WTC11 (cell line): ENCODE measurements around the gene TRMT44. TPM values are rescaled to one million over a fixed set of nuclear protein-coding genes. Genes with fewer than 3 reads are reported as not detected.

ENCODE experiments used
- ATAC-seq: fragments of 200-7000 bp; cut with Tn5 transposase; 2 replicates; pipeline ENCODE4 v1.10.0; 2021; ENCODE audit warnings: mild to moderate bottlenecking, moderate library complexity
- Bru-seq: library from RNA; stranded (reverse); fragments of 400-500 nt; gene quantifications from one replicate; lab custom pipeline; 2021; lab: Mats Ljungman, UMichigan
- CTCF ChIA-PET: fragments of 300-600 bp; sonication (Branson Sonifier 250); formaldehyde crosslinking; loops from one replicate; lab custom pipeline; 2021; ENCODE audit warnings: antibody characterized with exemption; lab: Charles Lee
- POLR2A ChIA-PET: fragments of 350-600 bp; sonication (Branson Sonifier 250); formaldehyde crosslinking; loops from one replicate; lab custom pipeline; 2021; ENCODE audit warnings: antibody characterized with exemption; lab: Charles Lee
- DNase-seq: peaks from one replicate; pipeline ENCODE4 v3.0.0; 2021; ENCODE audit warnings: low spot score
- H3K27ac Mint-ChIP-seq: 2 replicates; pipeline ENCODE4 v1.8.0; 2021; ENCODE audit warnings: mixed read lengths
- H3K27me3 Mint-ChIP-seq: 2 replicates; pipeline ENCODE4 v1.8.0; 2021; ENCODE audit warnings: low read depth, mild to moderate bottlenecking, moderate library complexity, mixed read lengths
- H3K36me3 Mint-ChIP-seq: 2 replicates; pipeline ENCODE4 v1.8.0; 2021; ENCODE audit warnings: mixed read lengths
- H3K4me1 Mint-ChIP-seq: 2 replicates; pipeline ENCODE4 v1.8.0; 2022; ENCODE audit warnings: mixed read lengths
- H3K4me3 Mint-ChIP-seq: 2 replicates; pipeline ENCODE4 v1.8.0; 2021; ENCODE audit warnings: mild to moderate bottlenecking, moderate library complexity, mixed read lengths
- H3K9me3 Mint-ChIP-seq: 2 replicates; pipeline ENCODE4 v1.8.0; 2021; ENCODE audit warnings: mixed read lengths
- ATF1 ChIP-seq: sonication (generic); formaldehyde crosslinking; IDR thresholded peaks from 2 replicates; pipeline ENCODE4 v1.8.1; 2023; ENCODE audit warnings: mild to moderate bottlenecking, moderate library complexity, missing genetic modification reagents
- CBFB ChIP-seq: sonication (generic); formaldehyde crosslinking; IDR thresholded peaks from 2 replicates; pipeline ENCODE4 v1.8.1; 2022; ENCODE audit warnings: mild to moderate bottlenecking, low read depth, missing genetic modification reagents
- CREB1 ChIP-seq: sonication (generic); formaldehyde crosslinking; IDR thresholded peaks from 2 replicates; pipeline ENCODE4 v1.8.0; 2023; ENCODE audit warnings: mild to moderate bottlenecking, missing genetic modification reagents
- CREM ChIP-seq: sonication (generic); formaldehyde crosslinking; IDR thresholded peaks from 2 replicates; pipeline ENCODE4 v1.8.1; 2022; ENCODE audit warnings: mild to moderate bottlenecking, missing genetic modification reagents, moderate library complexity
- ESRRA ChIP-seq: sonication (generic); formaldehyde crosslinking; IDR thresholded peaks from 2 replicates; pipeline ENCODE4 v1.8.1; 2022; ENCODE audit warnings: mild to moderate bottlenecking, missing genetic modification reagents, borderline replicate concordance
- ETV6 ChIP-seq: sonication (generic); formaldehyde crosslinking; IDR thresholded peaks from 2 replicates; pipeline ENCODE4 v1.8.1; 2022; ENCODE audit warnings: mild to moderate bottlenecking, missing genetic modification reagents
- FOXK1 ChIP-seq: sonication (generic); formaldehyde crosslinking; IDR thresholded peaks from 2 replicates; pipeline ENCODE4 v1.8.0; 2022; ENCODE audit warnings: mild to moderate bottlenecking, moderate library complexity, missing genetic modification reagents
- FOXP1 ChIP-seq: sonication (generic); formaldehyde crosslinking; IDR thresholded peaks from 2 replicates; pipeline ENCODE4 v1.8.0; 2022; ENCODE audit warnings: missing genetic modification reagents, mild to moderate bottlenecking, moderate library complexity, borderline replicate concordance
- KAT7 ChIP-seq: sonication (generic); formaldehyde crosslinking; IDR thresholded peaks from 2 replicates; pipeline ENCODE4 v1.8.1; 2023; ENCODE audit warnings: missing genetic modification reagents, mild to moderate bottlenecking, borderline replicate concordance
- NR1H2 ChIP-seq: sonication (generic); formaldehyde crosslinking; IDR thresholded peaks from 2 replicates; pipeline ENCODE4 v1.9.0; 2021; ENCODE audit warnings: mild to moderate bottlenecking, moderate library complexity, missing genetic modification reagents
- NR2C2 ChIP-seq: sonication (generic); formaldehyde crosslinking; IDR thresholded peaks from 2 replicates; pipeline ENCODE4 v1.8.0; 2022; ENCODE audit warnings: mild to moderate bottlenecking, missing genetic modification reagents
- SMAD3 ChIP-seq: sonication (generic); formaldehyde crosslinking; IDR thresholded peaks from 2 replicates; pipeline ENCODE4 v1.8.0; 2022; ENCODE audit warnings: missing genetic modification reagents, mild to moderate bottlenecking, borderline replicate concordance
- SMAD4 ChIP-seq: sonication (generic); formaldehyde crosslinking; IDR thresholded peaks from 2 replicates; pipeline ENCODE4 v1.8.0; 2022; ENCODE audit warnings: mild to moderate bottlenecking, missing genetic modification reagents
- TP53 ChIP-seq: sonication (generic); formaldehyde crosslinking; IDR thresholded peaks from 2 replicates; pipeline ENCODE4 v1.8.1; 2023; ENCODE audit warnings: mild to moderate bottlenecking, missing genetic modification reagents
- ZNF317 ChIP-seq: sonication (generic); formaldehyde crosslinking; IDR thresholded peaks from 2 replicates; pipeline ENCODE4 v1.8.1; 2023; ENCODE audit warnings: low read depth, mild to moderate bottlenecking, moderate library complexity, missing genetic modification reagents, borderline replicate concordance
- long read RNA-seq, 3 experiments: library from RNA in 1 of 3; library from capped mRNA in 1 of 3; library from polyadenylated mRNA in 1 of 3; unstranded in 2 of 3; stranded (forward) in 1 of 3; transcript quantifications; one replicate each; pipeline ENCODE4 v2.0.0, GENCODE V29; 2021
- total RNA-seq: library from RNA; stranded (reverse); gene quantifications from 3 replicates; pipeline ENCODE4 v1.2.3, GENCODE V29; 2021
- TF ChIP-seq, protein P1 (sequence below): sonication (generic); formaldehyde crosslinking; IDR thresholded peaks from 2 replicates; pipeline ENCODE4 v1.8.1; 2022; ENCODE audit warnings: low read depth, missing genetic modification reagents, borderline replicate concordance
- TF ChIP-seq, protein P2 (sequence below): sonication (generic); formaldehyde crosslinking; IDR thresholded peaks from 2 replicates; pipeline ENCODE4 v1.8.0; 2022; ENCODE audit warnings: mild to moderate bottlenecking, missing genetic modification reagents
- TF ChIP-seq, protein P3 (sequence below): sonication (generic); formaldehyde crosslinking; IDR thresholded peaks from 2 replicates; pipeline ENCODE4 v1.8.0; 2023; ENCODE audit warnings: missing genetic modification reagents
- TF ChIP-seq, protein P4 (sequence below): sonication (generic); formaldehyde crosslinking; IDR thresholded peaks from 2 replicates; pipeline ENCODE4 v1.8.1; 2022; ENCODE audit warnings: mild to moderate bottlenecking, moderate library complexity, missing genetic modification reagents
- TF ChIP-seq, protein P5 (sequence below): sonication (generic); formaldehyde crosslinking; IDR thresholded peaks from 2 replicates; pipeline ENCODE4 v1.8.1; 2023; ENCODE audit warnings: mild to moderate bottlenecking, missing genetic modification reagents
- TF ChIP-seq, protein P6 (sequence below): sonication (generic); formaldehyde crosslinking; IDR thresholded peaks from 2 replicates; pipeline ENCODE4 v1.8.0; 2023; ENCODE audit warnings: missing genetic modification reagents, mild to moderate bottlenecking, borderline replicate concordance

TRMT44 gene, protein sequence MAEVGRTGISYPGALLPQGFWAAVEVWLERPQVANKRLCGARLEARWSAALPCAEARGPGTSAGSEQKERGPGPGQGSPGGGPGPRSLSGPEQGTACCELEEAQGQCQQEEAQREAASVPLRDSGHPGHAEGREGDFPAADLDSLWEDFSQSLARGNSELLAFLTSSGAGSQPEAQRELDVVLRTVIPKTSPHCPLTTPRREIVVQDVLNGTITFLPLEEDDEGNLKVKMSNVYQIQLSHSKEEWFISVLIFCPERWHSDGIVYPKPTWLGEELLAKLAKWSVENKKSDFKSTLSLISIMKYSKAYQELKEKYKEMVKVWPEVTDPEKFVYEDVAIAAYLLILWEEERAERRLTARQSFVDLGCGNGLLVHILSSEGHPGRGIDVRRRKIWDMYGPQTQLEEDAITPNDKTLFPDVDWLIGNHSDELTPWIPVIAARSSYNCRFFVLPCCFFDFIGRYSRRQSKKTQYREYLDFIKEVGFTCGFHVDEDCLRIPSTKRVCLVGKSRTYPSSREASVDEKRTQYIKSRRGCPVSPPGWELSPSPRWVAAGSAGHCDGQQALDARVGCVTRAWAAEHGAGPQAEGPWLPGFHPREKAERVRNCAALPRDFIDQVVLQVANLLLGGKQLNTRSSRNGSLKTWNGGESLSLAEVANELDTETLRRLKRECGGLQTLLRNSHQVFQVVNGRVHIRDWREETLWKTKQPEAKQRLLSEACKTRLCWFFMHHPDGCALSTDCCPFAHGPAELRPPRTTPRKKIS
- total RNA-seq (25.6 to 29.6 TPM (median 28.4 TPM) in 3 replicates), Bru-seq, nascent RNA (percentile 76 among the genes with signal in this experiment)
- long read RNA-seq, experiment 1, transcript TRMT44-201 (11 exons, 2,799 nt), result major isoform, 10 of 48 reads
- long read RNA-seq, experiment 1, partial matches to known transcripts, result 9 of 48 reads
- long read RNA-seq, experiment 1, other reads (novel, unspliced or antisense), result 29 of 48 reads
- long read RNA-seq, experiment 2, partial matches to known transcripts, result 6 of 11 reads
- long read RNA-seq, experiment 2, other reads (novel, unspliced or antisense), result 5 of 11 reads
- long read RNA-seq, experiment 3, partial matches to known transcripts, result 0 of 1 reads
- long read RNA-seq, experiment 3, other reads (novel, unspliced or antisense), result 1 of 1 reads

DNA sequence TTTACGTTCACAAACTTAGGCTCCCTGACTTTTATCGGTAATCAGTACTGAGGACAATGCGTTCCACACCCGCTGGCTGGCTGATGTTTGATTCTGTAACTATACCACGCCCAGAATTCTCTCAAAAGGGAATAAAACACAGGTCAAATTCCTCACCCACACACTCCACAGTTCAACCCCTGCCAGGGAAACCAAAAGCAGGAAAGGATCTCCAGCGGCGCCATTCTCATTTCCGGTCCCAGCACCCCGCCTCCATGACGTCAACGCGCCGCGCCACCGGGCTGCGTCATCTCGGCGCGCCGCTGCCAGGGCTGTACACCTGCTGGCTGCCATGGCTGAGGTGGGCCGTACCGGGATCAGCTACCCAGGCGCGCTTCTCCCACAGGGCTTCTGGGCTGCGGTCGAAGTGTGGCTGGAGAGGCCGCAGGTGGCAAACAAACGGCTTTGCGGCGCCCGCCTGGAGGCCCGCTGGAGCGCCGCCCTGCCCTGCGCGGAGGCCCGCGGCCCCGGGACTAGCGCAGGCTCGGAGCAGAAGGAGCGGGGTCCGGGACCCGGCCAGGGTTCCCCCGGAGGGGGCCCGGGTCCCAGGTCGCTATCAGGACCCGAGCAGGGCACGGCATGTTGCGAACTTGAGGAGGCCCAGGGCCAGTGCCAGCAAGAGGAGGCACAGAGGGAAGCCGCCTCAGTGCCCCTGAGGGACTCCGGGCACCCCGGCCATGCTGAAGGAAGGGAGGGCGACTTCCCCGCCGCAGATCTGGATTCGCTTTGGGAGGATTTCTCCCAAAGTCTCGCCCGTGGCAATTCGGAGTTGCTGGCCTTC, at the start of gene TRMT44, which contains the start of gene ACOX3:
TRMT44 (plus strand) TSS at position 286 of the 820 bp plus-strand sequence; CDS start at position 332, 46 bp downstream.
ACOX3 (minus strand) TSS at position 232 of the 820 bp plus-strand sequence. CDS start 24,202 bp downstream, outside the sequence.
- ChIA-PET POLR2A (no interaction called here), CTCF (interaction anchor here (1.1 to 1.6 kb wide), 3 partner anchors 12 to 166 kb away, joined by 3 to 5 read pairs (median 5); no protein-coding TSS in a partner anchor)
- Mint-ChIP-seq H3K4me1 (peaks cover 49% of the 10 kb centered on the region), H3K27ac (peak within 1 kb of the TSS; percentile 96), H3K4me3 (peak within 1 kb of the TSS; percentile 79), H3K9me3 (peaks cover 12% of the 10 kb centered on the region), H3K27me3 (no peaks in the 10 kb centered on the region; the same call in 1 of the 2 replicates), H3K36me3 (0 out of 2 replicates have a peak, but pooled peaks cover 4% of the 10 kb centered on the region)
- peak; percentile 94 for DNase-seq
- ATAC-seq, result peak; percentile 80
- TF ChIP-seq FOXK1 (CRISPR knock-in tag), result peak; percentile 96
- TF ChIP-seq, protein P1, sequence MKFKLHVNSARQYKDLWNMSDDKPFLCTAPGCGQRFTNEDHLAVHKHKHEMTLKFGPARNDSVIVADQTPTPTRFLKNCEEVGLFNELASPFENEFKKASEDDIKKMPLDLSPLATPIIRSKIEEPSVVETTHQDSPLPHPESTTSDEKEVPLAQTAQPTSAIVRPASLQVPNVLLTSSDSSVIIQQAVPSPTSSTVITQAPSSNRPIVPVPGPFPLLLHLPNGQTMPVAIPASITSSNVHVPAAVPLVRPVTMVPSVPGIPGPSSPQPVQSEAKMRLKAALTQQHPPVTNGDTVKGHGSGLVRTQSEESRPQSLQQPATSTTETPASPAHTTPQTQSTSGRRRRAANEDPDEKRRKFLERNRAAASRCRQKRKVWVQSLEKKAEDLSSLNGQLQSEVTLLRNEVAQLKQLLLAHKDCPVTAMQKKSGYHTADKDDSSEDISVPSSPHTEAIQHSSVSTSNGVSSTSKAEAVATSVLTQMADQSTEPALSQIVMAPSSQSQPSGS (CRISPR knock-in tag), result no peak
- TF ChIP-seq, protein P2, sequence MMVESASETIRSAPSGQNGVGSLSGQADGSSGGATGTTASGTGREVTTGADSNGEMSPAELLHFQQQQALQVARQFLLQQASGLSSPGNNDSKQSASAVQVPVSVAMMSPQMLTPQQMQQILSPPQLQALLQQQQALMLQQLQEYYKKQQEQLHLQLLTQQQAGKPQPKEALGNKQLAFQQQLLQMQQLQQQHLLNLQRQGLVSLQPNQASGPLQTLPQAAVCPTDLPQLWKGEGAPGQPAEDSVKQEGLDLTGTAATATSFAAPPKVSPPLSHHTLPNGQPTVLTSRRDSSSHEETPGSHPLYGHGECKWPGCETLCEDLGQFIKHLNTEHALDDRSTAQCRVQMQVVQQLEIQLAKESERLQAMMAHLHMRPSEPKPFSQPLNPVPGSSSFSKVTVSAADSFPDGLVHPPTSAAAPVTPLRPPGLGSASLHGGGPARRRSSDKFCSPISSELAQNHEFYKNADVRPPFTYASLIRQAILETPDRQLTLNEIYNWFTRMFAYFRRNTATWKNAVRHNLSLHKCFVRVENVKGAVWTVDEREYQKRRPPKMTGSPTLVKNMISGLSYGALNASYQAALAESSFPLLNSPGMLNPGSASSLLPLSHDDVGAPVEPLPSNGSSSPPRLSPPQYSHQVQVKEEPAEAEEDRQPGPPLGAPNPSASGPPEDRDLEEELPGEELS (CRISPR knock-in tag), result peak; percentile 79
- TF ChIP-seq ATF1 (CRISPR knock-in tag), result peak; percentile 95; the same call in 1 of the 2 replicates
- TF ChIP-seq, protein P3, sequence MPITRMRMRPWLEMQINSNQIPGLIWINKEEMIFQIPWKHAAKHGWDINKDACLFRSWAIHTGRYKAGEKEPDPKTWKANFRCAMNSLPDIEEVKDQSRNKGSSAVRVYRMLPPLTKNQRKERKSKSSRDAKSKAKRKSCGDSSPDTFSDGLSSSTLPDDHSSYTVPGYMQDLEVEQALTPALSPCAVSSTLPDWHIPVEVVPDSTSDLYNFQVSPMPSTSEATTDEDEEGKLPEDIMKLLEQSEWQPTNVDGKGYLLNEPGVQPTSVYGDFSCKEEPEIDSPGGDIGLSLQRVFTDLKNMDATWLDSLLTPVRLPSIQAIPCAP (CRISPR knock-in tag), result 0 out of 2 replicates have a peak, but pooled peaks have one; percentile 25
- TF ChIP-seq NR1H2, result no peak
- peak; percentile 94 for TF ChIP-seq CREB1 (CRISPR knock-in tag)
- TF ChIP-seq SMAD4, result no peak
- TF ChIP-seq, protein P4, sequence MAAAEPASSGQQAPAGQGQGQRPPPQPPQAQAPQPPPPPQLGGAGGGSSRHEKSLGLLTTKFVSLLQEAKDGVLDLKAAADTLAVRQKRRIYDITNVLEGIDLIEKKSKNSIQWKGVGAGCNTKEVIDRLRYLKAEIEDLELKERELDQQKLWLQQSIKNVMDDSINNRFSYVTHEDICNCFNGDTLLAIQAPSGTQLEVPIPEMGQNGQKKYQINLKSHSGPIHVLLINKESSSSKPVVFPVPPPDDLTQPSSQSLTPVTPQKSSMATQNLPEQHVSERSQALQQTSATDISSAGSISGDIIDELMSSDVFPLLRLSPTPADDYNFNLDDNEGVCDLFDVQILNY (CRISPR knock-in tag), result peak; percentile 38; the same call in 1 of the 2 replicates
- no peak for TF ChIP-seq SMAD3 (CRISPR knock-in tag)
- TF ChIP-seq CREM, result peak; percentile 100
- peak; percentile 74; the same call in 1 of the 2 replicates for TF ChIP-seq FOXP1
- no peak for TF ChIP-seq CBFB (CRISPR knock-in tag)
- peak; percentile 50; the same call in 1 of the 2 replicates for TF ChIP-seq ETV6
- TF ChIP-seq ESRRA (CRISPR knock-in tag), result no peak
- TF ChIP-seq TP53 (CRISPR knock-in tag), result no peak
- no peak for TF ChIP-seq ZNF317
- TF ChIP-seq, protein P5, sequence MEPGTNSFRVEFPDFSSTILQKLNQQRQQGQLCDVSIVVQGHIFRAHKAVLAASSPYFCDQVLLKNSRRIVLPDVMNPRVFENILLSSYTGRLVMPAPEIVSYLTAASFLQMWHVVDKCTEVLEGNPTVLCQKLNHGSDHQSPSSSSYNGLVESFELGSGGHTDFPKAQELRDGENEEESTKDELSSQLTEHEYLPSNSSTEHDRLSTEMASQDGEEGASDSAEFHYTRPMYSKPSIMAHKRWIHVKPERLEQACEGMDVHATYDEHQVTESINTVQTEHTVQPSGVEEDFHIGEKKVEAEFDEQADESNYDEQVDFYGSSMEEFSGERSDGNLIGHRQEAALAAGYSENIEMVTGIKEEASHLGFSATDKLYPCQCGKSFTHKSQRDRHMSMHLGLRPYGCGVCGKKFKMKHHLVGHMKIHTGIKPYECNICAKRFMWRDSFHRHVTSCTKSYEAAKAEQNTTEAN, result 0 out of 2 replicates have a peak, but pooled peaks have one; percentile 33
- TF ChIP-seq, protein P6, sequence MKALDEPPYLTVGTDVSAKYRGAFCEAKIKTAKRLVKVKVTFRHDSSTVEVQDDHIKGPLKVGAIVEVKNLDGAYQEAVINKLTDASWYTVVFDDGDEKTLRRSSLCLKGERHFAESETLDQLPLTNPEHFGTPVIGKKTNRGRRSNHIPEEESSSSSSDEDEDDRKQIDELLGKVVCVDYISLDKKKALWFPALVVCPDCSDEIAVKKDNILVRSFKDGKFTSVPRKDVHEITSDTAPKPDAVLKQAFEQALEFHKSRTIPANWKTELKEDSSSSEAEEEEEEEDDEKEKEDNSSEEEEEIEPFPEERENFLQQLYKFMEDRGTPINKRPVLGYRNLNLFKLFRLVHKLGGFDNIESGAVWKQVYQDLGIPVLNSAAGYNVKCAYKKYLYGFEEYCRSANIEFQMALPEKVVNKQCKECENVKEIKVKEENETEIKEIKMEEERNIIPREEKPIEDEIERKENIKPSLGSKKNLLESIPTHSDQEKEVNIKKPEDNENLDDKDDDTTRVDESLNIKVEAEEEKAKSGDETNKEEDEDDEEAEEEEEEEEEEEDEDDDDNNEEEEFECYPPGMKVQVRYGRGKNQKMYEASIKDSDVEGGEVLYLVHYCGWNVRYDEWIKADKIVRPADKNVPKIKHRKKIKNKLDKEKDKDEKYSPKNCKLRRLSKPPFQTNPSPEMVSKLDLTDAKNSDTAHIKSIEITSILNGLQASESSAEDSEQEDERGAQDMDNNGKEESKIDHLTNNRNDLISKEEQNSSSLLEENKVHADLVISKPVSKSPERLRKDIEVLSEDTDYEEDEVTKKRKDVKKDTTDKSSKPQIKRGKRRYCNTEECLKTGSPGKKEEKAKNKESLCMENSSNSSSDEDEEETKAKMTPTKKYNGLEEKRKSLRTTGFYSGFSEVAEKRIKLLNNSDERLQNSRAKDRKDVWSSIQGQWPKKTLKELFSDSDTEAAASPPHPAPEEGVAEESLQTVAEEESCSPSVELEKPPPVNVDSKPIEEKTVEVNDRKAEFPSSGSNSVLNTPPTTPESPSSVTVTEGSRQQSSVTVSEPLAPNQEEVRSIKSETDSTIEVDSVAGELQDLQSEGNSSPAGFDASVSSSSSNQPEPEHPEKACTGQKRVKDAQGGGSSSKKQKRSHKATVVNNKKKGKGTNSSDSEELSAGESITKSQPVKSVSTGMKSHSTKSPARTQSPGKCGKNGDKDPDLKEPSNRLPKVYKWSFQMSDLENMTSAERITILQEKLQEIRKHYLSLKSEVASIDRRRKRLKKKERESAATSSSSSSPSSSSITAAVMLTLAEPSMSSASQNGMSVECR (CRISPR knock-in tag), result peak; percentile 82
- 0 out of 2 replicates have a peak, but pooled peaks have one; percentile 77 for TF ChIP-seq KAT7 (CRISPR knock-in tag)
- no peak for TF ChIP-seq NR2C2 (CRISPR knock-in tag)
